ENCODE measurements around the gene UBE2G1.
A peak's percentile ranks its signal among the peaks of the same experiment; 100 is the strongest.

Gene UBE2G1

GRCh38 chr17:4307179-4307930 is 59.1 kb downstream of the UBE2G1 start:
- Histone ChIP-seq H2AFZ (ENCODE audit: low read depth, low read length) (no peak overlapping the region), H4K20me1 (ENCODE audit: insufficient read depth, low read length) (peaks cover 46% of the 10 kb centered on the region), H3K27me3 (ENCODE audit: insufficient read depth, low read length, poor library complexity) (no peaks in the 10 kb centered on the region), H3K27ac (ENCODE audit: low read length) (no peak overlapping the region), H3K36me3 (ENCODE audit: insufficient read depth, low read length) (peaks cover 36% of the 10 kb centered on the region), H3K9ac (ENCODE audit: low read depth, low read length) (no peak overlapping the region), H3K4me1 (ENCODE audit: insufficient read depth, low read length) (no peaks in the 10 kb centered on the region), H3K4me3 (ENCODE audit: low read depth in 1 of 2, low read length in 2 of 2) (no peak overlapping the region), H3K79me2 (ENCODE audit: insufficient read depth, low read length) (peaks cover 85% of the 10 kb centered on the region), H3K9me3 (ENCODE audit: insufficient read depth, low read length, severe bottlenecking) (no peaks in the 10 kb centered on the region), H3K4me2 (ENCODE audit: insufficient read depth, low read length) (no peak overlapping the region)
- TF ChIP-seq, protein P1, sequence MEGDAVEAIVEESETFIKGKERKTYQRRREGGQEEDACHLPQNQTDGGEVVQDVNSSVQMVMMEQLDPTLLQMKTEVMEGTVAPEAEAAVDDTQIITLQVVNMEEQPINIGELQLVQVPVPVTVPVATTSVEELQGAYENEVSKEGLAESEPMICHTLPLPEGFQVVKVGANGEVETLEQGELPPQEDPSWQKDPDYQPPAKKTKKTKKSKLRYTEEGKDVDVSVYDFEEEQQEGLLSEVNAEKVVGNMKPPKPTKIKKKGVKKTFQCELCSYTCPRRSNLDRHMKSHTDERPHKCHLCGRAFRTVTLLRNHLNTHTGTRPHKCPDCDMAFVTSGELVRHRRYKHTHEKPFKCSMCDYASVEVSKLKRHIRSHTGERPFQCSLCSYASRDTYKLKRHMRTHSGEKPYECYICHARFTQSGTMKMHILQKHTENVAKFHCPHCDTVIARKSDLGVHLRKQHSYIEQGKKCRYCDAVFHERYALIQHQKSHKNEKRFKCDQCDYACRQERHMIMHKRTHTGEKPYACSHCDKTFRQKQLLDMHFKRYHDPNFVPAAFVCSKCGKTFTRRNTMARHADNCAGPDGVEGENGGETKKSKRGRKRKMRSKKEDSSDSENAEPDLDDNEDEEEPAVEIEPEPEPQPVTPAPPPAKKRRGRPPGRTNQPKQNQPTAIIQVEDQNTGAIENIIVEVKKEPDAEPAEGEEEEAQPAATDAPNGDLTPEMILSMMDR (IDR thresholded peaks at IDR 0.05; ENCODE audit: borderline replicate concordance, extremely low read depth, low read length, poor library complexity, severe bottlenecking), result no peak
- TF ChIP-seq EZH2 (IDR thresholded peaks at IDR 0.05; ENCODE audit: borderline replicate concordance, low read depth, low read length, severe bottlenecking), result no peak
- no peak for DNase-seq
- ATAC-seq (ENCODE audit: insufficient read depth, low read depth), result no peak

- ATAC-seq (ENCODE audit: insufficient read depth, low read depth) (no peak), DNase-seq (no peak)
- Histone ChIP-seq H3K9ac (ENCODE audit: low read depth, low read length) (no peak overlapping the region), H3K27ac (ENCODE audit: low read length) (no peak overlapping the region), H3K4me1 (ENCODE audit: insufficient read depth, low read length) (no peaks in the 10 kb centered on the region), H3K27me3 (ENCODE audit: insufficient read depth, low read length, poor library complexity) (no peaks in the 10 kb centered on the region), H3K4me2 (ENCODE audit: insufficient read depth, low read length) (no peak overlapping the region), H2AFZ (ENCODE audit: low read depth, low read length) (no peak overlapping the region), H3K79me2 (ENCODE audit: insufficient read depth, low read length) (peaks cover 78% of the 10 kb centered on the region), H4K20me1 (ENCODE audit: insufficient read depth, low read length) (peaks cover 36% of the 10 kb centered on the region), H3K36me3 (ENCODE audit: insufficient read depth, low read length) (peaks cover 52% of the 10 kb centered on the region), H3K9me3 (ENCODE audit: insufficient read depth, low read length, severe bottlenecking) (no peaks in the 10 kb centered on the region), H3K4me3 (ENCODE audit: low read depth in 1 of 2, low read length in 2 of 2) (no peak overlapping the region)
- TF ChIP-seq, protein P1 (IDR thresholded peaks at IDR 0.05; ENCODE audit: borderline replicate concordance, extremely low read depth, low read length, poor library complexity, severe bottlenecking), result no peak
- no peak for TF ChIP-seq EZH2 (IDR thresholded peaks at IDR 0.05; ENCODE audit: borderline replicate concordance, low read depth, low read length, severe bottlenecking)
Measured at GRCh38 chr17:4305224-4305623, 61.3 kb downstream of the UBE2G1 start.

DNA sequence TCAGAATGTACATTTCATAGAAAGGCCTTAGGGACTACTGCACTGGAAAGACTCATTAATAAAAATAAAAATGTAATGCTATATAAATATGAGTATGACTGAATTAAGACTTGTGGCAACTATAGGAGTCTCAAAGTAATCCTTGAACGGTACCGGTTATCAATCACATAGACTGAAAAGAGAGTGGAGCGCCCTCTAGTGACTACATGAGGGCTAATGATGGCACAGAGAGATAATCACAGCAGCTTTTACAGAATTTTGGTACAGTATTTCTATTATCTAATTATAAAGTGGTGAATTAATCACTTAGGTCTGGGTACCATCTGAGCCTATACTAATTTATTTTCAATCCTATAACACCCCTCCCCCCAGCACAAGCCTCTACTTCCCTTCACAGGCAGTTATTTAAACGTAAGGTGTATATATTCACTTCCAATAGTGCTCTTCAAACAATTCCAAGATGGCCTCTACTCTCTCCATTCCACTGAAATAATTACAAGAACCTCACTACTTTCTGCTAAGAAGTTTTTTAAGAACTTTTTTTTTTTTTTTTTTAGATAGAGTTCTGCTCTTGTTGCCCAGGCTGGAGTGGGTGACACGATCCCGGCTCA is 62.0 kb downstream of the UBE2G1 start:
- TF ChIP-seq EZH2 (IDR thresholded peaks at IDR 0.05; ENCODE audit: borderline replicate concordance, low read depth, low read length, severe bottlenecking), result no peak
- TF ChIP-seq, protein P1 (IDR thresholded peaks at IDR 0.05; ENCODE audit: borderline replicate concordance, extremely low read depth, low read length, poor library complexity, severe bottlenecking), result peak; percentile 80
- H3K27me3 ChIP-seq (ENCODE audit: insufficient read depth, low read length, poor library complexity), result no peaks in the 10 kb centered on the region
- peaks cover 76% of the 10 kb centered on the region for H3K79me2 ChIP-seq (ENCODE audit: insufficient read depth, low read length)
- H2AFZ ChIP-seq (ENCODE audit: low read depth, low read length), result no peak overlapping the region
- H3K4me2 ChIP-seq (ENCODE audit: insufficient read depth, low read length), result no peak overlapping the region
- no peak overlapping the region for H3K9ac ChIP-seq (ENCODE audit: low read depth, low read length)
- DNase-seq, result peak; percentile 41
- H4K20me1 ChIP-seq (ENCODE audit: insufficient read depth, low read length), result peaks cover 30% of the 10 kb centered on the region
- H3K4me1 ChIP-seq (ENCODE audit: insufficient read depth, low read length), result no peaks in the 10 kb centered on the region
- ATAC-seq (ENCODE audit: insufficient read depth, low read depth), result peak; percentile 80
- peaks cover 52% of the 10 kb centered on the region for H3K36me3 ChIP-seq (ENCODE audit: insufficient read depth, low read length)
- H3K4me3 ChIP-seq (ENCODE audit: low read depth in 1 of 2, low read length in 2 of 2), result no peak overlapping the region
- H3K27ac ChIP-seq (ENCODE audit: low read length), result no peak overlapping the region
- H3K9me3 ChIP-seq (ENCODE audit: insufficient read depth, low read length, severe bottlenecking), result no peaks in the 10 kb centered on the region

Data from DND-41 (cell line).